GM13976 (cell line): ENCODE data around the gene ZKSCAN8.

ENCODE experiments used
- DNase-seq: peaks from one replicate; pipeline ENCODE4 v3.0.0; 2012; ENCODE audit warnings: low spot score
- in situ Hi-C: fragments of 300-500 bp; cut with MboI; formaldehyde crosslinking; loops from one replicate; pipeline ENCODE4 v1.12.0; 2022; ENCODE audit warnings: low sequenced_read_pairs, mixed read lengths, inconsistent platforms; ENCODE audit not compliant: unreplicated experiment
- TF ChIP-seq, protein P1 (sequence below): IDR thresholded peaks from 2 replicates; pipeline ENCODE4 v1.5.1; 2012; ENCODE audit warnings: borderline replicate concordance, mild to moderate bottlenecking; ENCODE audit not compliant: insufficient read depth; ENCODE audit errors: extremely low read depth, missing control alignments, control extremely low read depth

Gene ZKSCAN8

DNA sequence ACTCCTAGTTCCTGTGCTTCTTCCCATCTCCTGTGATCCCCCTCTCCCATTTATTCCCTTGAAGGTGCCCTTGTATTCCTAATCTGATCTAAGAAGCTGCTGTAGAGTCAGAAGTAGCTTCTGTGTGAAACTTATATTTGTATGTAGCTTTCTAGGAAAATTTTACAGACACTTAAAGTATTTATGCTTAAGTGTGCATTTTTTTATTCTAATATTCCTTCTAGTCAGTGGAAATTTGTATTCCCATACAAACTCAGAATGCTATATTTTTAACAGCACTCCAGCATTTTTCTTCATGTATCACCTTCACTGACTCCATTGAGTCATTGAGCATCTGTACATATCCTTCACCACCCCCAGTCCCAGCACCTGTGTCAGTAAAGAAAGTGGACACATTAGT, 12.7 kb downstream of the ZKSCAN8 start:
- in situ Hi-C loops, result no loop called here
- TF ChIP-seq, protein P1, sequence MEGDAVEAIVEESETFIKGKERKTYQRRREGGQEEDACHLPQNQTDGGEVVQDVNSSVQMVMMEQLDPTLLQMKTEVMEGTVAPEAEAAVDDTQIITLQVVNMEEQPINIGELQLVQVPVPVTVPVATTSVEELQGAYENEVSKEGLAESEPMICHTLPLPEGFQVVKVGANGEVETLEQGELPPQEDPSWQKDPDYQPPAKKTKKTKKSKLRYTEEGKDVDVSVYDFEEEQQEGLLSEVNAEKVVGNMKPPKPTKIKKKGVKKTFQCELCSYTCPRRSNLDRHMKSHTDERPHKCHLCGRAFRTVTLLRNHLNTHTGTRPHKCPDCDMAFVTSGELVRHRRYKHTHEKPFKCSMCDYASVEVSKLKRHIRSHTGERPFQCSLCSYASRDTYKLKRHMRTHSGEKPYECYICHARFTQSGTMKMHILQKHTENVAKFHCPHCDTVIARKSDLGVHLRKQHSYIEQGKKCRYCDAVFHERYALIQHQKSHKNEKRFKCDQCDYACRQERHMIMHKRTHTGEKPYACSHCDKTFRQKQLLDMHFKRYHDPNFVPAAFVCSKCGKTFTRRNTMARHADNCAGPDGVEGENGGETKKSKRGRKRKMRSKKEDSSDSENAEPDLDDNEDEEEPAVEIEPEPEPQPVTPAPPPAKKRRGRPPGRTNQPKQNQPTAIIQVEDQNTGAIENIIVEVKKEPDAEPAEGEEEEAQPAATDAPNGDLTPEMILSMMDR, result no peak
- DNase-seq, result no peak

DNA sequence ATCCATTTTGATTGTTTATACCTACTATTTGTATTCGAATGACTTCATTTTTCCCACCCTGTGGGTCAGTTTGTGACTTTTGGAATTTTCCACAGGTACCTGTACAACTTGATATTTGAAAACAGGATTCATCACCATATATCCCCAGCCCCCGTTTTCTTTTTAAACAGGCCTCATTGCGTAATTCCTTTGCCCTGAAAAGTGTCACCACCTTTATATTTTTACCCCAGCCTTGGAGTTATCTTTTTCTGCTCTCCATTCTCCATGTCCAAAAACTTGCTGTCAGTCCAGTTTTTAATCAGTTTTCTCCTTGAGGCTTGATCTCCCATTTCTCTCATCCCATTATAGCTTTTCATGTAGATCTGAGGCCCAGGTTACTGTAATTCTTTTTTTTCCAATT, 16.6 kb downstream of the ZKSCAN8 start:
- in situ Hi-C loops, result no loop called here
- no peak for DNase-seq
- TF ChIP-seq, protein P1, result no peak

DNA sequence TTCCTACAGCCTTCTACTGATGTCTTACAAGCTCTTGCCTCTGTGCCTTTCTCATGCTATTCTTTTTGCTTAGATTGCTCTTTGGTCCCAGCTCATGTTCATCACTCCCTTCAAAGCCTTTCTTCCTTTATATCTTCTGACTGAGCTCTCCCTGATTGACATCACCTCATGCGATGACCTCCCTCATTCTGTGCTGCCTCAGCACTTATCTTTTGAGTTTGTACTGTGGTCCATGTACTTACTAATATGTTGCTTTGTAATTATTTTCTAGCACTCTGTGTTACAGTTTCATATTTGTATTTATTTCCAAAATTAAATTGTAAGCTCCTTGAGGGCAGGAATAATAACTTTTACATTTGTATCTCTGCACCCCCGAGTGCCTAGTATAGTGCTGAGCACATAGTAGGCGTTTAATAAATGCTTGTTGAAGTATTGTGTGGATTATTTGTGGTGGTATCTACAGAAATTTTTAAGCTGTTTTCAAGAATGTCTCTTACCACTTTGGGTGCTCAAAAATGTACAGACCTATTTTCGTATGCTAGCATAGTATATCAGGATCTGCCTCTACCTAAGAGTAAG, 17.4 kb downstream of the ZKSCAN8 start:
- no peak for DNase-seq
- in situ Hi-C loops, result no loop called here

DNA sequence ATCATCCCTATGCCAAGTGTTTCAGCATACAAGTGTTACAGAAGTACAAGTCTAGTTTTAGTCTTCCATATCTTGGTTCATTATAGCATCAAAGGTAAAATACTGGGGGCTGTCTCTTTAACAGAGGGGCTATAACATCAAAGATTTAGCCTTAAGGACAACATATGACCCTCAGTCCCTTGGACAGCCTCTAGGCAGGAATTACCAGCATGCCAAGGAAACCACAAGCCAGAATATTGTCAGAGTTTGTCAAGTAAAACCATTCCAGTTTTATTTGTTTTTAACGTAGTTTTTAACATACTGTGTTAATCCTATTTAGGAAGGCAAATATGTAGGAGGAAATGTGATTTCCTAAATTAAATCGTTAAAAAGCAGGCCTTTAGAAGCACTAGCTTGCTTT, 18.6 kb downstream of the ZKSCAN8 start:
- in situ Hi-C loops, result no loop called here
- TF ChIP-seq, protein P1, result no peak
- DNase-seq, result no peak

More for the DNA sequence above, 17.4 kb downstream of the ZKSCAN8 start:
- TF ChIP-seq, protein P1, result no peak

DNA sequence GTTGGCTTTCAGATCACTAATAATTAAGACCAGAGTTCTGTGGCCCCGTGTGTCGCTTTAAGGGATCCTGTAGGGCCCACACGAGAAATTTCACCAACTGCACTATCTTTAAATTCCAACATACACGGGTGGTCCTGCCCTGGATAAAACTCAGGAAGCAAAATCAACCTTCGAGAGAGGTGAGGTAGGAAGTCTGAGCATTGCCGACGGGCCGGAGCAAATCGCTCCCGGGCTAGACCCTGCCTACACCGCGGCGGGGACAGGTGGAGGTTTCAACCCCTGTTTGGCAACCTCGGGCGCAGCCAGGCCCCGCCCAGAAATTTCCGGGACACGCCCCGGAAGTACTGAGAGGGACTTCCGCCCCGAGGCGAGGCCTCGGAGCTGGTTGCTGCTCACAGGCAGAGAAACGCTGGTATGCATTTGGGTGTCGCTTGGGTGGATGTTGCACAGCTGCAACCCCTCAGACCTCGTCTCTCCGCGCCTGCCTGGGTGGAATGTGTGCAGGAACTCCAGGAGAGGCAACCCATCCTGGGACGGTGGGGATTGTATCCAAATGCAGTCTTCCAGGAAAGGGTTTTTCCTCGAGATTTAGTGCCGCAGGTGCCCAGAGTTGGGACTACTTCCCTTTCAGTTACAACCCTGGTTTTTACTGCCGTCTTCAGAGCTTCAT, 19.9 kb downstream of the ZKSCAN8 start:
- TF ChIP-seq, protein P1, result no peak
- peak; percentile 90 for DNase-seq
- in situ Hi-C loops, result no loop called here

DNA sequence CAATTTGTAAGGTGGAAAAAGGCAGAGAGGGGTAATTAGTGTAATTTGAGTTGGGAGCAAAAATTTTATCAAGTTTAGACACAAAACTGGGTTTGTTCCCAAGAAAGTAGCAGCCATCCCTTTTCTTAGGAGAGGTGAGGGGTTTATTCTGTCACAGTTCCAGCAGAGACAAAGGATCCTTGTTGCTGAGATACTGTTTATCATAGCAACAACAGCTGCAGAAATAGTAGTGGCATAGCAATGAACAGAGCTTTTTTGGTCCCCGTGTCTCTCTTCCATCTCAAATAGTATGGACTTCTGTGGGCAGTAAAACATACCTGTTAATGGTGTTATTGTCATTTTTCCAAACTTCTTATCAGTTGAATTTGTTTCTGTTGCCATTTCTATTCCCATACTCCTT, 23.9 kb downstream of the ZKSCAN8 start:
- TF ChIP-seq, protein P1, result no peak
- DNase-seq, result no peak
- in situ Hi-C loops, result no loop called here
